Measurements from ENCODE around the gene F7. TPM values are rescaled to one million over a fixed set of nuclear protein-coding genes. Genes with fewer than 3 reads are reported as not detected.

The F7 gene
- total and polyA plus RNA-seq, 2 donors (not counting 1 experiment from before 2014, with no cell fraction given), result not detected

DNA sequence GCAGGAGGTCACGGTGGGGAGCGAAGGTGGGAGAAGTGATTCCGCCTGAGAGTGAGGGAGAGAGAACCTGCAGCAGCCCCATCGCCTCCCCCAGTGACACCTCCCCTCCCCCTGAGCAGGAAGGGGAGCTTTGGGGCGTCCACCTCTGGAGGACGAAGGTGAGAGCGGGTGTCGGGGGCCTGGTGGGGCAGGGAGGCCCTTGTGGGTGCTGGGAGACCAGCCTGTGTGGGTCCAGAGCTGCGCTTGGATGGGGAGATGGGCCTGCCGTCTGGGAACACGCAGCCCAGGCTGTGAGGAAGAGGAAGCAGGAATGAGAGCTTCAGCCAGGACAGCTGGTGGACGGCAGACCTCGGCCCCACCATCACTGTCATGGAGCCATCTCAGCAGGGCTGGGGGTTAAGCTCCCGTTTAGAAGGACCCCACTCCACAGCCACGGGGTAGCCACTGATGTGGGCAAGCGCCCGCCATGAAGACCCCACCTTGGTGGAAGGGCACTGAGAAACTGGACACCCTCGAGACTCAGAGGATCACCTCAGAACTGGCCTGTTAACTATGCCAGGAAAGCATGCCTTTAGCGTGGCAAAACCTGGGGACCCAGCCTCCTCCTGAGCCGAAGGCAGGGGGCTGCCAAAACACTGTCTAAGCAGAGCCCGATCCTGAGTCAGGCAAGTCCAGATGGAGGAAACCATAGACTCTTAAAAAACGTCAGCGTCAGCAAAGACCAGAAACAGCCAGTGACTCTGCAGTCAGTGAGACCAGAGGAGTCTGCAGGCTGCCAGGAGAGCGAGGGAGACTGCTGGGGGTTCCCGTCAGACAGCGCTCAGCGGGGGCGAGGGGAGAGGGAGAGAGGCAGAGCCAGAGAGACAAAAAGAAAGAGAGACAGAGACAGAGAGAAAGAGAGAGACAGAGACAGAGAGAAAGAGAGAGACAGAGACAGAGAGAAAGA lies 46.4 kb downstream of the F7 start:
- no peaks in the 10 kb centered on the region for H3K9me3 ChIP-seq (ENCODE audit: control insufficient read depth, insufficient read depth, low read depth, low read length)
- no peak for TF ChIP-seq EZH2 (IDR thresholded peaks at IDR 0.05; ENCODE audit: low read length, missing control alignments)
- TF ChIP-seq CTCF (conservative IDR thresholded peaks at IDR 0.05 in 1 of 2, IDR thresholded peaks at IDR 0.05 in 1 of 2; ENCODE audit: low read depth in 1 of 2, low read length in 2 of 2), result no peak
- no peak overlapping the region for H3K9ac ChIP-seq (ENCODE audit: insufficient read depth, low read length)

DNA sequence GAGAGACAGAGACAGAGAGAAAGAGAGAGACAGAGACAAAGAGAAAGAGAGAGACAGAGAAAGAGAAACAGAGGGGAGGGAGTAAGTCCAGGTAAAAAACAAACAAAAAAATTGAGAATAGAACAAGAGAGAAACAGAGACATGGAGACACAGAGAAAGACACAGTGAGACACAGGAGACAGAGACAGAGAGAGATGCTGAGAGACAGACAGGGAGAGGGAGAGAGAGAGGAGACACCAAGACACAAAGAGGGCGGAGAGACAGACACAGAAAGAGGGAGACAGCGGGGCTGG lies 47.0 kb downstream of the F7 start:
- Histone ChIP-seq H3K9ac (ENCODE audit: insufficient read depth, low read length) (no peak overlapping the region), H3K27ac (ENCODE audit: insufficient read depth, low read length) (peak overlapping the region; percentile 6), H4K20me1 (ENCODE audit: control insufficient read depth, extremely low read depth, insufficient read depth, low read length) (no peaks in the 10 kb centered on the region), H3K27me3 (ENCODE audit: control insufficient read depth, insufficient read depth, low read length) (no peaks in the 10 kb centered on the region), H3K4me3 (replicated peaks in 1 of 4; ENCODE audit: control extremely low read depth in 1 of 4, insufficient read depth in 1 of 4, low read depth in 3 of 4, low read length in 4 of 4) (peak overlapping the region in 1 of 4 experiments; percentile 33), H2AFZ (ENCODE audit: low read length) (peak overlapping the region; percentile 55), H3K4me1 (ENCODE audit: control insufficient read depth, extremely low read depth, insufficient read depth, low read length) (peaks cover 14% of the 10 kb centered on the region), H3K4me2 (ENCODE audit: extremely low read depth, insufficient read depth, low read length) (peak overlapping the region; percentile 29), H3K9me3 (ENCODE audit: control insufficient read depth, insufficient read depth, low read depth, low read length) (no peaks in the 10 kb centered on the region), H3K36me3 (ENCODE audit: control insufficient read depth, insufficient read depth, low read length) (no peaks in the 10 kb centered on the region), H3K79me2 (ENCODE audit: control insufficient read depth, insufficient read depth, low read length) (no peaks in the 10 kb centered on the region)
- no peak for DNase-seq (ENCODE audit: low read depth in 2 of 2)
- TF ChIP-seq EZH2 (IDR thresholded peaks at IDR 0.05; ENCODE audit: low read length, missing control alignments) (no peak), CTCF (conservative IDR thresholded peaks at IDR 0.05 in 1 of 2, IDR thresholded peaks at IDR 0.05 in 1 of 2; ENCODE audit: low read depth in 1 of 2, low read length in 2 of 2) (no peak)

More for the DNA sequence above, 46.4 kb downstream of the F7 start:
- Histone ChIP-seq H3K27me3 (ENCODE audit: control insufficient read depth, insufficient read depth, low read length) (no peaks in the 10 kb centered on the region), H4K20me1 (ENCODE audit: control insufficient read depth, extremely low read depth, insufficient read depth, low read length) (no peaks in the 10 kb centered on the region), H3K36me3 (ENCODE audit: control insufficient read depth, insufficient read depth, low read length) (no peaks in the 10 kb centered on the region), H3K27ac (ENCODE audit: insufficient read depth, low read length) (no peak overlapping the region), H3K4me1 (ENCODE audit: control insufficient read depth, extremely low read depth, insufficient read depth, low read length) (peaks cover 14% of the 10 kb centered on the region), H3K4me3 (replicated peaks in 1 of 4; ENCODE audit: control extremely low read depth in 1 of 4, insufficient read depth in 1 of 4, low read depth in 3 of 4, low read length in 4 of 4) (peak overlapping the region in 1 of 4 experiments; percentile 33), H3K79me2 (ENCODE audit: control insufficient read depth, insufficient read depth, low read length) (no peaks in the 10 kb centered on the region), H2AFZ (ENCODE audit: low read length) (peak overlapping the region; percentile 62), H3K4me2 (ENCODE audit: extremely low read depth, insufficient read depth, low read length) (peak overlapping the region; percentile 20)
- peak; percentile 69 to 71 for DNase-seq (ENCODE audit: low read depth in 2 of 2)

DNA sequence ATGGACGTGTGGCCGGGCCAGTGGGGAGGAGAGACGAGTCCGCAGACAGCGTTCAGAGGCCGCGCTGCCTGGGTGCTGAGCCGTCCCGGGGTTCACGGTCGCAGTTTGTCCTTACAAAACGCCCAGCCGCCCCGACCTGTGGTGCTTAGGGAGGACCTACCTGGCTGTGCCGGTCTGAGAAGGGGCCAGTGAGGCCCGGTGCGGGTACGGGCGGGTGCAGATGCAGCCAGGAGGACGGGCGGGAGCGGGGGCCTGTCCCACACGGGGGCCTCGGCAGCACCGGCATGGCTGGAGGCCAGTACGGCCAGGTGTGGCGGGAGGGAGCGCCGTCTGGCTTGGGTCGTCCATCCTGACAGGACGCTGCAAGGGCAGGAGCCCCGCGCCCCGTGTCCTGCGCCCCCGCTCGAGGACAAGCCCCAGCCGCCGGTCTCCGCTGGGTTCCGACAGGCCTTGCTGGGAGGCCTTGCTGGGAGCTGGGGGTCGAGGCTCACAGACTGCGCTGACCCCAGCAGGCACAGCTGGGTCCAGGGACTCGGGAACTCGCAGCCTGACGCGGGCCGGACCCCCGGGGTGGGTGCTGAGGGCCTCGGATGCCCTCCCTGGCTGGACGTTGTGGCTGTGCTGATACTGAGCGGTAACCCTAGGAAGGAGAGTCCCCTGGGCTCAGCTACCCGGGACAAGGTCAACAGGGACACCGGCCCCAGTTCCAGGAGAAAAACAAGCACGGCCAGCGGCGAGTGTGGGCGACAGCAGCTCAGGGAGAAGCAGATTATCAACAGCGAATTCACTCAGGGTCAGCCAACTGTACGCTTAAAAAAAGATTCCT lies 47.6 kb downstream of the F7 start:
- H3K4me2 ChIP-seq (ENCODE audit: extremely low read depth, insufficient read depth, low read length), result peak overlapping the region; percentile 85
- peak overlapping the region; percentile 72 for H3K27ac ChIP-seq (ENCODE audit: insufficient read depth, low read length)
- H3K36me3 ChIP-seq (ENCODE audit: control insufficient read depth, insufficient read depth, low read length), result no peaks in the 10 kb centered on the region
- H3K4me3 ChIP-seq (replicated peaks in 1 of 4; ENCODE audit: control extremely low read depth in 1 of 4, insufficient read depth in 1 of 4, low read depth in 3 of 4, low read length in 4 of 4), result peak overlapping the region; percentile 21 to 49 (median 40)
- H3K9ac ChIP-seq (ENCODE audit: insufficient read depth, low read length), result peak overlapping the region; percentile 20
- peak in 1 of 2 donors; percentile 37 for DNase-seq (ENCODE audit: low read depth in 2 of 2)
- H3K79me2 ChIP-seq (ENCODE audit: control insufficient read depth, insufficient read depth, low read length), result no peaks in the 10 kb centered on the region
- no peaks in the 10 kb centered on the region for H3K27me3 ChIP-seq (ENCODE audit: control insufficient read depth, insufficient read depth, low read length)
- H3K9me3 ChIP-seq (ENCODE audit: control insufficient read depth, insufficient read depth, low read depth, low read length), result no peaks in the 10 kb centered on the region
- TF ChIP-seq EZH2 (IDR thresholded peaks at IDR 0.05; ENCODE audit: low read length, missing control alignments), result no peak
- TF ChIP-seq CTCF (conservative IDR thresholded peaks at IDR 0.05 in 1 of 2, IDR thresholded peaks at IDR 0.05 in 1 of 2; ENCODE audit: low read depth in 1 of 2, low read length in 2 of 2), result no peak
- H3K4me1 ChIP-seq (ENCODE audit: control insufficient read depth, extremely low read depth, insufficient read depth, low read length), result peaks cover 14% of the 10 kb centered on the region
- H4K20me1 ChIP-seq (ENCODE audit: control insufficient read depth, extremely low read depth, insufficient read depth, low read length), result no peaks in the 10 kb centered on the region
- peak overlapping the region; percentile 73 for H2AFZ ChIP-seq (ENCODE audit: low read length)

All from fibroblast of lung (primary cell).